Pancreas (tissue), 10 donors: ENCODE measurements around the gene EIF2AK2. TPM values are rescaled to one million over a fixed set of nuclear protein-coding genes. Genes with fewer than 3 reads are reported as not detected.

Experiments used
- ATAC-seq, 4 donors: fragments of 200-7000 bp; cut with Tn5 transposase; one replicate each; pipeline versions ENCODE4 v1.8.0 to v1.9.1; 2020; ENCODE audit warnings: mild to moderate bottlenecking in 4 of 4, moderate library complexity in 4 of 4
- DNase-seq, 6 donors: peaks; one replicate each; pipeline ENCODE4 v3.0.0-alpha.2; 2020
- FAIRE-seq: peaks from 2 replicates; lab custom pipeline; 2012; peaks lifted over from hg19 to GRCh38; lab: Jason Lieb, UNC
- H3K27ac ChIP-seq, 4 donors: fragments of 200-600 bp; sonication (generic); 1 replicate in 3 of 4; 2 replicates in 1 of 4; pipeline versions ENCODE4 v1.5.0 to v1.8.0; 2020
- H3K27me3 ChIP-seq, 4 donors: fragments of 200-600 bp; one replicate each; pipeline ENCODE4 v1.8.0; 2021
- H3K36me3 ChIP-seq, 3 donors: fragments of 200-600 bp; sonication (generic) in 1 of 3; one replicate each; pipeline versions ENCODE4 v1.5.0 to v1.8.0; 2020 to 2021
- H3K4me1 ChIP-seq, 3 donors: fragments of 200-600 bp; one replicate each; pipeline ENCODE4 v1.8.0; 2021
- H3K4me3 ChIP-seq, 4 donors: fragments of 200-600 bp; sonication (generic) in 2 of 4; one replicate each; pipeline versions ENCODE4 v1.5.0 to v1.8.0; 2020 to 2021
- H3K9me3 ChIP-seq, 4 donors: fragments of 200-600 bp; one replicate each; pipeline ENCODE4 v1.8.0; 2021
- CTCF ChIP-seq, 4 donors: fragments of 200-600 bp; sonication (generic) in 3 of 4; IDR thresholded peaks; one replicate each; pipeline versions ENCODE4 v1.5.0 to v1.8.0; 2021; ENCODE audit warnings: antibody characterized with exemption in 4 of 4
- WGBS, 2 donors: extraction: QIAGEN DNeasy Blood & Tissue Kit; methylation state at CpG; one replicate each; pipeline ENCODE4 v1.1.7; 2013; 5-methylcytosine and 5-hydroxymethylcytosine counted together
- intact Hi-C, 3 donors: fragments of 100-400 bp; cut with DNase I; formaldehyde crosslinking; loops; one replicate each; pipeline versions ENCODE4 v1.11.1 to v1.14.2; 2022
- polyA plus RNA-seq, 2 donors: library from polyadenylated mRNA; stranded (reverse); fragments of 200-250 nt; gene quantifications; one replicate each; pipeline ENCODE4 v1.2.3, GENCODE V29; 2013
- total RNA-seq, 6 donors: library from RNA; stranded (reverse); fragmentation: NEBNext Ultra II Directional in 4 of 6; extraction: Animal tissue kit (Norgen Biotek cat#: 25700) in 4 of 6; gene quantifications; one replicate each; pipeline versions ENCODE4 v1.2.1 to v1.2.4, GENCODE V29; 2021 to 2023
- donor health status: healthy with polysubstance abuse.
- donor health status: DM: no; HTN: no; CAD: no; lungs with moderate emphysema.
- donor health status: DM: no; HTN: no; CAD: no.
- donor health status: control.
- donor health status: control.
- donor health status: Bipolar disorder and iron deficiency.
- donor health status: DM: yes; HTN: yes; CAD: no.
- donor health status: DM: no; HTN: no; CAD: no.
- donor health status: DM: no; HTN: no; CAD: no.
- donor health status: DM: yes; HTN: yes; CAD: no.

Gene EIF2AK2
- total and polyA plus RNA-seq, 8 donors, result 2.6 to 22.6 (median 14.4) TPM

- intact Hi-C loops, result no loop called here
- Histone ChIP-seq H3K27me3 (no peaks in the 10 kb centered on the region), H3K9me3 (no peaks in the 10 kb centered on the region), H3K4me3 (no peak overlapping the region), H3K36me3 (peaks cover 0 to 37% (median 5%) of the 10 kb centered on the region in 3 donors), H3K4me1 (peaks cover 0 to 6% (median 0%) of the 10 kb centered on the region in 3 donors), H3K27ac (no peak overlapping the region)
- ATAC-seq (peak in 1 of 4 donors; percentile 44), FAIRE-seq (no peak), DNase-seq (no peak)
- 55 to 57% methylated on average over 5 of the region's 5 CpGs for WGBS, 2 donors
- TF ChIP-seq CTCF (IDR thresholded peaks at IDR 0.05), result no peak
These were observed 104.0 kb downstream of the EIF2AK2 start for GRCh38 chr2:37052600-37053332.

Other genes starting within 250 kb of the EIF2AK2 start
- 10 to 100 TPM in 2 of 6 donors, 1 to 10 TPM in 4; 6.9 to 16.2 (median 8.7) TPM for gene STRN, start 190.4 kb downstream of the EIF2AK2 start, total RNA-seq
- gene STRN, start 190.4 kb downstream of the EIF2AK2 start, polyA plus RNA-seq, result 1 to 10 TPM; 1.8 to 3.0 TPM
- gene HEATR5B, start 72.6 kb downstream of the EIF2AK2 start, total RNA-seq, result 10 to 100 TPM; 12.1 to 15.5 (median 13.5) TPM
- 10 to 100 TPM in 1 of 2 donors, 1 to 10 TPM in 1; 8.7 to 13.6 TPM for gene HEATR5B, start 72.6 kb downstream of the EIF2AK2 start, polyA plus RNA-seq
- gene GPATCH11, start 72.5 kb downstream of the EIF2AK2 start, total RNA-seq, result 1 to 10 TPM; 1.4 to 2.8 (median 2.0) TPM
- gene GPATCH11, start 72.5 kb downstream of the EIF2AK2 start, polyA plus RNA-seq, result 1 to 10 TPM; 1.5 to 2.0 TPM
- not detected for gene SULT6B1, start 31.7 kb upstream of the EIF2AK2 start, total RNA-seq
- not detected for gene SULT6B1, start 31.7 kb upstream of the EIF2AK2 start, polyA plus RNA-seq
- 10 to 100 TPM; 13.7 to 19.7 (median 15.7) TPM for gene CEBPZOS, start 39.5 kb upstream of the EIF2AK2 start, total RNA-seq
- gene CEBPZOS, start 39.5 kb upstream of the EIF2AK2 start, polyA plus RNA-seq, result 10 to 100 TPM; 23.4 to 35.3 TPM
- gene CEBPZ, start 74.6 kb upstream of the EIF2AK2 start, total RNA-seq, result 10 to 100 TPM; 20.6 to 31.2 (median 25.7) TPM
- 10 to 100 TPM; 30.8 to 41.4 TPM for gene CEBPZ, start 74.6 kb upstream of the EIF2AK2 start, polyA plus RNA-seq
- 1 to 10 TPM; 4.7 to 8.0 (median 6.9) TPM for gene NDUFAF7, start 74.7 kb upstream of the EIF2AK2 start, total RNA-seq
- gene NDUFAF7, start 74.7 kb upstream of the EIF2AK2 start, polyA plus RNA-seq, result 10 to 100 TPM in 1 of 2 donors, 1 to 10 TPM in 1; 8.0 to 20.0 TPM
- 10 to 100 TPM in 3 of 6 donors, 1 to 10 TPM in 3; 6.7 to 17.2 (median 9.2) TPM for gene PRKD3, start 167.9 kb upstream of the EIF2AK2 start, total RNA-seq
- 1 to 10 TPM; 4.1 to 5.5 TPM for gene PRKD3, start 167.9 kb upstream of the EIF2AK2 start, polyA plus RNA-seq
- 10 to 100 TPM in 1 of 6 donors, 1 to 10 TPM in 4, under 1 TPM in 1; 0.79 to 15.7 (median 3.6) TPM for gene QPCT, start 187.7 kb upstream of the EIF2AK2 start, total RNA-seq
- gene QPCT, start 187.7 kb upstream of the EIF2AK2 start, polyA plus RNA-seq, result 10 to 100 TPM; 15.3 to 69.0 TPM